A172 (cell line): Measurements from ENCODE around the gene ZNF300. TPM values are rescaled to one million over a fixed set of nuclear protein-coding genes. Genes with fewer than 3 reads are reported as not detected.
"Not testable (repeated sequence)": the region's sequence is repeated elsewhere in the genome, so short reads cannot be mapped to it uniquely, and the experiment has no call there.

ENCODE experiments used
- DNase-seq: peaks from one replicate; pipeline ENCODE4 v3.0.0-alpha.2; 2015; ENCODE audit warnings: low spot score
- total RNA-seq: library from RNA; depleted of rRNA; stranded (reverse); fragments of >200 nt; shearing (Covaris generic); gene quantifications from 2 replicates; pipeline ENCODE4 v1.2.3, GENCODE V29; 2014; rRNA removed

The ZNF300 gene
- 15.2 and 17.3 TPM in 2 replicates for total RNA-seq

DNA sequence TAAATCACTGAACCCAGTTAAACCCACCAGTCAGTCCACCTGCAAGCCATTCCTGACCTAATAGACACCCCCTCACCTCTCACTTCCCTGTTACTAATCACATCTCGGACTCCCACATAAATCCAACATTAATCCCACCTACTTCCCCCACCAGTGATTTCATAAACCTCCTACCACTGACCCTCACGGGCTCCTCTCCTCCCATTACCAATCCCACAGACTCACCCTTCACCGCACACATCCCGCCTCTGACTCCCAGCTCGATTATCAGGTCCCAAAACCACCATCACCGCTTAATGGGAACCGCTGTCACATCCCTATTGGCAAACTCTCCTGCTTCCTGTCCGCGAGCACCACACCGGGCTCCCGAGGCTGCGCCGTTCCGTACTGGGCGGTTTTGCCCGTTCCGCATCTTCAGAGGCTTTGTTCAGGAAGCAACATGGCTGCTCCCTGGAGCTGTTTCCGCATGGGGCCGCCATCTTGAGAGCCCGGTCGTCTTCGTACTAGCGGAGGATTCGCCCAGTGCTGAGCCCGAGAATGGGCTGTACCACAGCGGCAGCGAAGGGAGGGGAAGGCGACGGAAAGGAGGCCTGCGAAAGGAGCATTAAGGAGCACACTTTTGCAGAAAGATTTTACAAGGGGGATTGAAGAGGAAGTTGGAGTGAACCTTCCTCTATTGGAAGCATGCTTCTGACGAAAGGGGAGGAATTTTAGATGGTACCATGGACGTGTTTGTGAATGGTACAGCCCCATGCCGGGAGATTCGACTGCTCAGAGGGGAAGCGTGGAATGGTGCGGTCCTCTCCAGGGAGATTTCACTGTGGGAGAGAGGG is at the start of gene ZNF300:
TSS of gene ZNF300 (minus strand) at position 502 of the 833 bp plus-strand sequence. CDS start 1,825 bp downstream, outside the sequence.
- DNase-seq: peak; percentile 97

- no peak for DNase-seq
Measured at GRCh38 chr5:150948539-150948938, 43.8 kb upstream of the ZNF300 start.

- no peak for DNase-seq
Measured at GRCh38 chr5:150946351-150946905, 41.6 kb upstream of the ZNF300 start.

DNA sequence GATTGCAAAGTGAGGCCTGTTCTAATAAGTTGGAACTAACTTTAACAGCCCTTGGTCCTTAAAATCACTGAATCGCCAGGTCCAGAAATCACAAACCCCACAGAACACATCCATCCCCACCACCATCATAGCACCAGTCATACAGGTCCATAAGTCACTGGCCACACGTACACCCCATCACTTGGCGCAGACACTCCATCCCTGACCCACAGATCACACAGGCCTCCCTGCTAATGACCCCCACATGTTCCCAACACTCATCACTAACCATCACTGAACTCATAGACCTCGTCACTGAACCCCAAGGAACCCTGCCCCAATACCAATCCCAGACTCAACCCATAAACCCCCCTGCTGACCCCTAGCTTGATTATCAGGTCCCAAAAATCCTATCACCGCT is 41.2 kb upstream of the ZNF300 start:
- no peak for DNase-seq

DNA sequence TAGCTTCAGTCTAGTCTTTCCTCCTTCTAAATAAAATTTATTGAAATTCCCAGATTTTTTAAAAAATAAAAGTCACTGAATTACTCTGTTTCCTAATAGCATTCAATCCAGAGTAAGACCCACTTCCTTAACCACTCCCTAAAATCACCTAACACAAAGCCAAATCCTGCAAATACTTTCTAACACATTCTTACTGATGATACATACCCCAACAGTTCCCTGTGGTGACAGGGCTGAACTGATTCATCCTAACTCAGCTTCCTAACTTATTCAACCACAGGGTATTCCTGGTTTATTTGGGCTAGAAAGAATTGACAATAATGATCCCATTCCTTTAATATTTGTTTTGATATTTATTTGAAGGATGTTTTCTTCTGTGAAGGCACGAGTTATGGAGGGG is 40.7 kb upstream of the ZNF300 start:
- DNase-seq: peak; percentile 16

GRCh38 chr5:150931368-150931965 is 26.7 kb upstream of the ZNF300 start:
- no peak for DNase-seq

- DNase-seq: peak; percentile 68
Measured at GRCh38 chr5:150918613-150919012, 13.8 kb upstream of the ZNF300 start.

DNA sequence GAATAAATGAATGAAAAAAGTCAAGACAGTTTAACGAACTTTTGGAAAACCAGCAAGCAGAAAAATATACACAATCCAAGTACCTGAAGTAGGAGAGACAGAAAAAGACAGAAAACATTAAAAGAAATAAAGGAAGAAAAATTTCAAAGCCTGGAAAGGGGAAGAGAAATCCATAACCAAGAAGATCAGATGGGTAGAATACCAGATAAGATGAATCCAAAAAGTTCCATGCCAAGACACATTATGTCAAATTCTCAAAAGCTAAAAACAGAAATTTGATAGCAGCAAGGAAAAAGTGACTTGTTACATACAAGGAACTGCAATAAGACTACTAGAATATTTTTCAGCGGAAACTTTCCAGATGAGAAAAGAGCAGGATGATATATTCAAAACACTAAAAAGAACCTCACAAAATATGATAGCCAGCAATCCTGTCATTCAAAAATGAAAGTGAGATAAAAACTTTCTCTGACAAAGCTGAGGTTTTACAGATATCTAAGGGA is 7.6 kb upstream of the ZNF300 start:
- DNase-seq: no peak

- no peak for DNase-seq
Measured at GRCh38 chr5:150905312-150905683, 518 bp upstream of the ZNF300 start.

GRCh38 chr5:150901446-150901845 is 3.3 kb downstream of the ZNF300 start:
- DNase-seq: no peak

DNA sequence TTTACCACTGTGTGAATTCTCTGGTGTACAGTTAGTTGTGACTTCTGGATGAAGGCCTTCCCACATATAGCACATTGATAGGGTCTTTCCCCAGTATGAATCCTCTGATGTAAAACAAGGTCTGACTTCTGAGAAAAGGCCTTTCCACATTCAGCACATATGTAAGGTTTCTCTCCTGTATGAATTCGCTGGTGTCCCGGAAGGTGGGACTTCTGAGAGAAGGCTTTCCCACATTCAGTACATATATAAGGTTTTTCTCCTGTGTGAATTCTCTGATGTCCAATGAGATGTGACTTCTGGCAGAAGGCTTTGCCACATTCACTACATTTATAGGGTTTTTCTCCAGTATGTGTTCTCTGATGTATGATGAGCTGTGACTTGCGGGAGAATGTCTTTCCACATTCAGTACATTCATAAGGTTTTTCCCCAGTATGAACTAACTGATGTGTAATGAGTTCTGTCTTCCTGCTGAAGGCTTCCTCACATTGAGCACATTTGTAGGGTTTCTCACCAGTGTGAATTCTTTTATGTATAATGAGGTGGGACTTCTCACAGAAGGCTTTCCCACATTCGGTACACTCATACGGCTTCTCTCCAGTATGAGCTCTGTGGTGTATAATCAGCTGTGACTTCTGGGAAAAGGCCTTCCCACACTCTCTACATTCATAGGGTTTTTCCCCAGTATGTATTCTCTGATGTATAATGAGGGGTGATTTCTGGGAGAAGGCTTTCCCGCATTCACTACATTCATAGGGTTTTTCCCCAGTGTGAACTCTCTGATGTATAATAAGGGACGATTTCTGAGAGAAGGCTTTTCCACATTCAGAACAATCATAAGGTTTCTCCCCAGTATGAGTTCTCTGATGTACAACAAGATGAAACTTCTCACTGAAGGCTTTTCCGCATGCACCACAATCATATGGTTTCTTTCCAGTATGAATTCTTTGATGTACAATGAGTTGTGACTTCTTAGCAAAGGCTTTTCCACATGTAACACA is 9.1 kb downstream of the ZNF300 start:
- DNase-seq: no peak

GRCh38 chr5:150879358-150879757 is 25.4 kb downstream of the ZNF300 start:
- DNase-seq: no peak

DNA sequence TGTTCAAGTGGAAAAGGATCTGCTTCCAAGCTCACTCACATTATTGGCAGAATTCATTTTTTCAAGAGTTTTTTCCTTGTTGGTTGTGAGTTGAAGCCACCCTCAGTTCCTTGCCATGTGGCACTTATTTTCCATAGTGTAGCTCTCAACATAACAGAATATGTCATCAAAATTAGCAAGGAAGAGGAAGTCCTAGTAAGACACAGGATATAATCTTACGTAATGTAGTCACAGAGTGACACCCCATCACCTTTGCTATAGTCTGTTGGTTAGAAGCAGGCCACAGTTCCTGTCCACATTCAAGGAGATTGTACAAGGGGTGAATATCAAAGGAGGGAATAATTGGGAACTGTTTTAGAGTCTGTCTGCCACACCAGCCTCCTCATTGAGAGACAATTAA is 42.7 kb downstream of the ZNF300 start:
- no peak for DNase-seq

- DNase-seq: no peak
Measured at GRCh38 chr5:150860246-150860821, 44.4 kb downstream of the ZNF300 start.

GRCh38 chr5:150856700-150857099 is 48.1 kb downstream of the ZNF300 start:
- DNase-seq: not testable (repeated sequence)

DNA sequence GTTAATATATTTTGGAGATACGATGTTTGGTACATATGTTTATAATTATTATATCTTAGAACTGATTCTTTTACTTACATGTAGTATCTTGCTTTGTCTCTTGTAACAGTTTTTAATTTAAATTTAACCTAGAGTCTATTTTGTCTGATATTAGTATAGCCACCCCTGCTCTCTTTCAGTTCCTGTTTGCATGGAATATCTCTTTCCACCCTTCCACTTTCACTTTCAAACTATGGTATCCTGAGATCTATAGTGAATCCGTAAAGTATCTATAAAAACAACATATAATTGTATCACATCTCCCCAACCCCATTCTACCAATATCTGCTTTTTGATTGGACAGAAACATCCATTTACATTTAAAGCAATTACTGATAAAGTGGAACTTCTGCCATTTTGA is 51.2 kb downstream of the ZNF300 start:
- DNase-seq: no peak

DNA sequence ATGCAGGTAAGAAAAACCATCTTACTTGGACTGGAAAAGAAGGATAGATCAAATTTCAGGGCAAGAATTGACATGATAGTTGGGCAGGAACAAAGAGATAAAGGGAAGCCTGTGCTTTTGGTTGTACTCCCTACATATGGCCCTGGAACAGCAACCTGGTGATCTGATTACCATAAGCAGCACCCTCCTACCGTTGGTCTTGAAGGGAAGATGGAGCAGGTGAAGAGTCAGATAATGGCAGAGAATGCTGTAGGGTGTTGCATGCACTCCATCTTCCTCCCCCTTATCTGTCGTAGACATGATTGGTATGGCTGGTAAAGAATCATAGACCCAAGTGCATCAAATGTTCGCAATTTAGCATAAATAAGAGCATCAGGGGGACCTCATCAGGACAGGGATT is 53.7 kb downstream of the ZNF300 start:
- DNase-seq: no peak

GRCh38 chr5:150848271-150848670 is 56.5 kb downstream of the ZNF300 start:
- DNase-seq: no peak

- DNase-seq: no peak
Measured at GRCh38 chr5:150847334-150847695, 57.5 kb downstream of the ZNF300 start.

GRCh38 chr5:150846654-150847333 is 58.0 kb downstream of the ZNF300 start:
- DNase-seq: peak; percentile 89

GRCh38 chr5:150846308-150846653 is 58.5 kb downstream of the ZNF300 start, which contains the start of gene IRGM:
Gene IRGM (plus strand): TSS chr5:150846521. CDS start chr5:150848124, 1,603 bp downstream.
- not testable (repeated sequence) for DNase-seq
